KBM-7 (cell line): ENCODE measurements around the gene RHOT1.
"Not testable (repeated sequence)": the region's sequence is repeated elsewhere in the genome, so short reads cannot be mapped to it uniquely, and the experiment has no call there.

ENCODE experiments used
- DNase-seq: peaks from one replicate; pipeline ENCODE4 v3.0.0-alpha.2; 2015
- in situ Hi-C: fragments of 300-500 bp; cut with MboI; formaldehyde crosslinking; loops from 2 replicates; pipeline ENCODE4 v1.14.3; 2020; ENCODE audit warnings: low sequenced_read_pairs, low pct_unique_long_range_greater_than_20kb, mixed read lengths

Gene RHOT1

DNA sequence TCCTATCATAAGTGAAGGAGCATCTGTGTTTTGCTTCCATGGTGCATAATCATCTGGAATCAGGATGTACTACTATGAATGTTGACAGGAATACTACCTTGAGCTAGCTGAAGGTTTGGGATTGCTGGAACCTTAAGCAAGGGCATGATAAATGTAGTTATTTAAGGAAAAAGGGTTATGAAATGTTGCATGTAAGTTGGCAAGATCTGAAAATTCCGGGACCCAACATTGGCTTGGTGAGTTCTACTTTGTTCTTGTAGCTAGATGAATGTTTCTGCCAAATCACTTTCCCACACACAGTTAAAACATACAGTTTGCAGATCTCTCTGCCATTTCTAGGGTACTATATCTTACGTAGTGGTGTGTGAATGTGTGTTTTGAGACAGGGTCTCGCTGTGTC, 13.6 kb downstream of the RHOT1 start:
- DNase-seq, result no peak
- in situ Hi-C loops, result no loop called here

DNA sequence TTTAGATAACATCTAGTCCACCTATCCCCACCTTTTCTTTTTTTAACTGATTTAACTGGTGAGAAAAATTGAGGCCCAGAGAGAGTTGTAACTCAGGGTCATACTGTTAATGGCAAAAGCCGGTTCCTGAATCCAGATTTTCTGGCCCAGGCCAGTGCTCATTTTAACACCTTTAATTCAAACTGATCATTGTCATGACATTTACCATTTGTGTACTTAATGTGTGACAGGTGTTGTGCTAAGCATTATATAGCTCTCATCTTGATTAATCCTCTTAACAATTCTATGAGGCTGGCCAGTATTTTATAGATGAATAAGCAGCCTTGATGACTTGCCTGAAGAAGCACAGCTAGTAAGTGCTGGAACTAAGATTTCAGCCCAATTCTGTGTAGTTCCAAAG, 14.4 kb downstream of the RHOT1 start:
- no peak for DNase-seq
- in situ Hi-C loops, result no loop called here

DNA sequence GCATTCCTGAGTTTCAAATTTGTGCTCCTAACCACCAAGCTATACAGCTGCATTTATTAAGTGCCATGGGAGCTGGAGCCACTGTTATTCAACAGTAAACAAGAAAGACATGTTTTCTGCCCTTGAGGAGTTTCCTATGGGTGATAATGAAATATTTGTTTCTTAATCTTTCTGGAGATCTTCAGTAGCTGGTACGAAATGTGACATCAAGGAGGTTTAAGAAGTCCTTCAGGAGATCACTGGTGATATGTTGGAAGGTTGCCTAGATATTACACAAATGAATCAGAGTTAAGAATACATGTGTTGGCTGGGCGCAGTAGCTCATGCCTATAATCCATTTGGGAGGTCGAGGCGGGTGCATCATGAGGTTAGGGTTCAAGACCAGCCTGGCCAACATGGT, 14.9 kb downstream of the RHOT1 start:
- no peak for DNase-seq
- in situ Hi-C loops, result no loop called here

DNA sequence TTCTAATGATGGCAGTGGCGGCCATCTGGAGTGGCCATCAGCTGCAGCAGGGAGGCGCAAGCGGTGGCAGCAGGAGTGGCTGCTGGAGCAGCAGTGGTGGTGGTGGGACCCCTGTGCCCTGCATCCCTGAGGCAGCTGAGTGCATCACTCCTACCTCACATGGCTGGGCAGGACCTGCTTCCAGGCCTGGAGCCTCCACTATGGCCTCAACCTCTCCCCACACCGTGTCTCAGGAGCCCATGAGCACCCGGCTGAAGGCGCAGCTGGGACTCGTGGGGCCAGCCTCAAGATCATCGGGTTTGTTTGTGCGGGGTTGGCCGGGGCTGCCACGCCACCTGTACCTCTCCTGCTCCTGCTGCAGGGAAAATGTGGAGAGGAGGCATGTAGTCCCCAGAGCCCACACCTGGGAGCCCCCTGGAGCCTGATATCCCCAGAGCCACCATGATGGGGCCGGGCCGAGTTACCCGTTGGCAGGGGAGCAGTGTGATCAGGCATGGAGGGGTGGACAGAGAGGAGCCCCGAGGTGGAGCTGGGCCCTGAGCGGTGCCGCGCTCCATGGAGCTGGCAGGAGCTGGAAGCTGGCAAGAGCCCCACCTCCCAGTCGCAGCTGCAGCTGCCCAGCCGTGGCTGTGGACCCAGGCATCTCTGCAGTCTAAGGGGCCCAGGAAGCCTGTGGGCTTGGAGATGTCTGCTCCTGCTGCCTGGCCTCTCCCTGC, 16.7 kb downstream of the RHOT1 start:
- no peak for DNase-seq
- in situ Hi-C loops, result no loop called here

DNA sequence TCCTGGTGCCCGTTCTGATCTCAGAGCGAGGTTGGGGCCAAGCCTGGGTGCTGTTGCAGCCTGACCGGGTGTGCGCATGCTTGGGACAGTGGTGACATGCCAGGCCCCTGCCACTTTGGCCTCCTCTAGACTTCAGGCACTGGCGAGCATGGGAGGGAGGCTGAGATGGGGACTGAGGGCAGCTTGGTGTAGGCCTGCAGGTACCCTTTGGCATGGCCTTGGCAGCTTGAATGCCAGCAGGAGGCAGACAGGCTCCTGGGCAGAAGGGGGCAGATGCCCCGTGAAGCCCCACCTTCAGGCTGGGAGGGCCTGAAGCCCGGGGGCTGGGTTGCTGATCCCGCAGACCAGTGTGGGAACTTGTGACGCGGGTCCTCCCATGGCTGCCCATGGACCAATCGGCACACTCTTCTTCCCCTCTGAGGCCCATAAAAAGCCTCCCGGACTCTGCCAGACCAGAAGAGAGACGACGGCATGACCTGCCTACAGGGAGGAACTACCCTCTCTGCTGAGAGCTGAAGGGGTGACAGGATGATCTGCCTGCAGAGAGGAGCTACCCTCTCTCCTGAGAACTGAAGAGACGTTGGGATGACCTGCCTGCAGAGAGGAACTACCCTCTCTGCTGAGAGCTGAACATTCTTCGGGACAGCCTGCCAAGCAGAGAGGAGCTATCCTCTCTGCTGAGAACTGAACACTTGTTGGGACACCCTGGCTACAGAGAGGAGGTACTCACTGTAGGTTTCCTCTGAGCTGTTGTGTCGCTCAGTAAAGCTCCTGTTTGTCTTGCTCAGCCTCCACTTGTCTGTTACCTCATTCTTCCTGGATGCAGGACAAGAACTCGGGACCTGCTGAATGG, 17.5 kb downstream of the RHOT1 start:
- DNase-seq, result no peak
- in situ Hi-C loops, result no loop called here

DNA sequence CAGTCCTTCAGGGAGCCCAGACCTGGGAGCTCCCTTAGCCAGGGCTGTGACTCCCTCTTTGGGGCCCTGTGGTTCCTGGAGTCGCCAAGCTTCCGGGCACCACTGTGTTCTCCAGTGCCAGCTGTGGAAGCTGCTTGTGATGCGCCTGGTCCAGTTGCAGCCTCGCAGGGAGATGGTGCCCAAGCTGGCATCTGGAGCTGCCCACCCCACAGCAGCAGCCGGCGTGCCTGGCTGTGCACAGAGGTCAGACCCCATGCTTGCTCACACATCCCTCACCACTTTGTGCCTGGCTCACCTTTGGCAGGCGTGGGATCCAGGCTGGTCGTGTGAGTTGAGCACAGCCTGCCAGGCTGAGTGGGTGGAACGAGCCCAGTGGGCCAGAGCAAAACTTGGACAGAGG, 18.2 kb downstream of the RHOT1 start:
- DNase-seq, result no peak
- in situ Hi-C loops, result no loop called here

DNA sequence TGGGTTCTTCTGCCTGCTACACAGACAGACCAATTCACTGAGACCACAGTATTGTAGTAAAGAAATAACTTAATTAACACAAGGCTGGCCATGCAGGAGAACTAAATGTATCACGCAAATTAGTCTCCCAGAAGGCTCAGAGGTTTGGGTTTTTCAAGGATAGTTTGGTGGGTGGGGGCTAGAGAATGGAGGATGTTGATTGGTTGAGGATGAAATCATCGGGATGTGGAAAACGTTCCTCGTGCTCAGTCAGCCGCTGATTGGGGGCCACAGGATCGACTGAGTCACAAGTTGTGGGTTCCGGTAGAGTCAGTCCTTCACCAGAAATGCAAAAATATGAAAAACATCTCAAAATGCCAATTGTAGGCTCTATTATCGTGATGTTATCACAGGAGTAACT, 18.7 kb downstream of the RHOT1 start:
- no peak for DNase-seq
- in situ Hi-C loops, result no loop called here

DNA sequence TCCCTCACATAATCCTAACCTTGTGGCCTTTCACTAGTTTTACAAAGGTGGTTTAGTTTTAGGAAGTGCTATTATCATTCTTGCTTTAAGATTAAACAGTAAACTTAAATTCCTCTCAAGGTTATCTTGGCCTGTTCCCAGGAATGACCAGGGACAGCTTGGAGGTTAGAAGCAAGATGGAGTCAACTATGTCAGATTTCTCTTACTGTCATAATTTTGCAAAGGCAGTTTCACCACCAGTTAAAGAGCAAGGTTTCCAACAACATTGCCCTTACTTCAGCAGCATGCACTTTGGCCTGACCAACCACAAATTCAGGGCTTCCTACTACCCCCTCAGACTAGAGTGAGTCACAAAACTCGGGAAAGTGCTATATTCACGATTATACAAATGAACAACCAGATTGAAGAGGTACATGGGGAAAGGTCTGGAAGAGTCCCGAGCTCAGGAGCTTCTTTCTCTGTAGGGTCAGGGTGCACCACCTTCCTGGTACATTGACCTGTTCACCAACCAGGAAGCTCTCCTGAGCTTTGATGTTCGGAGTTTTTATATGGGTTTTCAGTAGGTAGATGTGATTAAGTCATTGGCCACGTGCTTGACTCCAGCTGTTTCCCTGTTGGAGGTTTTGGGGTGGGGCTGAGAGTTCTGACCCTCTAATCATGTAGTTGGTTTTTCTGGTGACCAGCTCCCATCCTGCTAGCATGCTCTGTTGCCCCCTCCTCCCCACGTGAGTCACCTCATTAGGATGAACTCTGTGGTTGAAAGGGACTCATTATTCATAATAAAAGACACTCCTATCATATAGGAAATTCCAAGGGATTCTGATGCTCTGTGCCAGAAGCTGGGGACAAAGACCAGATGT, 19.4 kb downstream of the RHOT1 start:
- in situ Hi-C loops, result no loop called here
- no peak for DNase-seq

DNA sequence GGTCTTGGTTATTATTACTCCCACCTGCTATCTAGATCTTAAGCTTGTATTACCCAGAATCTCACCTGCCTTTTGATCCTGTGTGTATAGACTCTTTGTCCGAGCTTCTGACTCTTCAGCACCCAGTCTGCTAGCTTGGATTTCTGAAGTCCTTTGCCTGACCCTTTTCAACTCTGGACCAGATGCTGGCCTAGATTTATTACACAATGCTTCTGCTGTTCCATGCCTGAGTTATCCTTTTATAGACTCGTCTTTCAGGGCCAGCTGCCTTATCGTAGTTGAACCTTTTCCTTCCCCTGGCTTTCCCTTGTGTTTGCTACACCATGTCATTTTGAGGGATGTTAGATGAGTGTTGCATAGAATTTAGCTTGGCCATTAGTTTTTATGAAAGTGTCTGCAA, 32.6 kb downstream of the RHOT1 start:
- in situ Hi-C loops, result no loop called here
- no peak for DNase-seq

DNA sequence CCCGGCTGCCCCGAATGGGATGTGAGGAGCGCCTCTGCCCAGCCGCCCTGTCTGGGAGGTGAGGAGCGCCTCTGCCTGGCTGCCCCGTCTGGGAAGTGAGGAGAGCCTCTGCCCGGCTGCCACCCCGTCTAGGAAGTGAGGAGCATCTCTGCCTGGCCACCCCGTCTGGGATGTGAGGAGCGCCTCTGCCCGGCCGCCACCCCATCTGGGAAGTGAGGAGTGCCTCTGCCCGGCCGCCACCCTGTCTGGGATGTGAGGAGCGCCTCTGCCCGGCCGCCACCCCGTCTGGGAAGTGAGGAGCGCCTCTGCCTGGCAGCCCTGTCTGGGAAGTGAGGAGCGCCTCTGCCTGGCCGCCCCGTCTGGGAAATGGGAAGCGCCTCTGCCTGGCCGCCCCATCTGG, 36.4 kb downstream of the RHOT1 start:
- DNase-seq, in situ Hi-C loops: not testable (repeated sequence)

DNA sequence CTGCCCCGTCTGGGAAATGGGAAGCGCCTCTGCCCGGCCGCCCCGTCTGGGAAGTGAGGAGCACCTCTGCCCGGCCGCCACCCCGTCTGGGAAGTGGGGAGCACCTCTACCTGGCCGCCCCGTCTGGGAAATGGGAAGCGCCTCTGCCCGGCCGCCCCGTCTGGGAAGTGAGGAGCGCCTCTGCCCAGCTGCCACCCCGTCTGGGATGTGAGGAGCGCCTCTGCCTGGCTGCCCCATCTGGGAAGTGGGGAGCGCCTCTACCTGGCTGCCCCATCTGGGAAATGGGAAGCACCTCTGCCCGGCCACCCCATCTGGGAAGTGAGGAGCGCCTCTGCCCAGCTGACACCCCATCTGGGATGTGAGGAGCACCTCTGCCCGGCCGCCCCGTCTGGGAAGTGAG, 36.8 kb downstream of the RHOT1 start:
- DNase-seq, in situ Hi-C loops: not testable (repeated sequence)

DNA sequence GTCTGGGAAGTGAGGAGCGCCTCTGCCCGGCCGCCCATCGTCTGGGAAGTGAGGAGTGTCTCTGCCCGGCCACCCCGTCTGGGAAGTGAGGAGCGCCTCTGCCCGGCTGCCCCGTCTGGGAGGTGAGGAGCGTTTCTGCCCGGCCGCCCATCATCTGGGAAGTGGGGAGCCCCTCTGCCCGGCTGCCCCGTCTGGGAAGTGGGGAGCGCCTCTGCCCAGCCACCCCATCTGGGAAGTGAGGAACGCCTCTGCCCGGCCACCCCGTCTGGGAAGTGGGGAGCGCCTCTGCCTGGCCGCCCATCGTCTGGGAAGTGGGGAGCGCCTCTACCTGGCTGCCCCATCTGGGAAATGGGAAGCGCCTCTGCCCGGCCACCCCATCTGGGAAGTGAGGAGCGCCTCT, 37.2 kb downstream of the RHOT1 start:
- in situ Hi-C loops, result not testable (repeated sequence)

DNA sequence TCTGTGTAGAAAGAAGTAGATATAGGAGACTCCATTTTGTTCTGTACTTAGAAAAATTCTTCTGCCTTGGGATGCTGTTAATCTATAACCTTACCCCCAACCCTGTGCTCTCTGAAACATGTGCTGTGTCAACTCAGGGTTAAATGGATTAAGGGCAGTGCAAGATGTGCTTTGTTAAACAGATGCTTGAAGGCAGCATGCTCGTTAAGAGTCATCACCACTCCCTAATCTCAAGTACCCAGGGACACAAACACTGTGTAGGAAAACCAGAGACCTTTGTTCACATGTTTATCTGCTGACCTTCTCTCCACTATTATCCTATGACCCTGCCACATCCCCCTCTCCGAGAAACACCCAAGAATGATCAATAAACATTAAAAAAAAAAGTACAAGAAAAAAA, 38.0 kb downstream of the RHOT1 start:
- in situ Hi-C loops, DNase-seq: not testable (repeated sequence)

More for the DNA sequence above, 37.2 kb downstream of the RHOT1 start:
- not testable (repeated sequence) for DNase-seq

DNA sequence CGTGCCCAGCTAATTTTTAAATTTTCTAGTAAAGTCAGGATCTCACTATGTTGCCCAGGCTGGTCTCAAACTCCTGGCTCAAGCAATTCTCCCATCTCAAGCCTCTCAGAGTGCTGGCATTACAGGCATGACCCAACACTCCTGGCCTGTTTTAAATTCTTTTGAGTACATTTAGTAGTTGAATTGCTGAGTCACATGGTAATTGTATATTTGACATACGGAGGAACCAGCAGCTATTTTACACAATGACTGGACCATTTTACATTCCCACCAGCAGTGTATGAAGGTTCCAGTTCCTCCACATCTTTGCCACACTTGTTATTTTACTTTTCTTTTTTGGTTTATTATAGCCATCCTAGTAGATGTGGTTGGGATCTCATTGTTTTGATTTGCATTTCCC, 43.6 kb downstream of the RHOT1 start:
- in situ Hi-C loops, result no loop called here
- DNase-seq, result no peak

DNA sequence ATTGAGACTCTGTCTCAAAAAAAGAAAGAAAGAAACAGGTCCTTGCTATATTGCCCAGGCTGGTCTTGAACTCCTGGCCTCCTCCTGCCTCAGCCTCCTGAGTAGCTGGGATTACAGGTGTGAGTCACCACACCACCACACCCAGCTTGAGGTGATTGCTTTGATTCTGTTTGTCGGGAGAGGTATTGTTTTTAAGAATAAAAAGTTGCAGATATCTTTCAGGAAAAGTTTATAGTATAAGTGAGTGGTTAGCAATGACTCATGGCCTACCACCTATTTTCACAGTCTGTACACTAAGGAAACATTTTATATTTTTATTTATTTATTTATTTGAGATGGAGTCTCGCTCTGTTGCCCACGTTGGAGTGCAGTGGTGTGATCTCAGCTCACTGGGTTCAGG, 45.0 kb downstream of the RHOT1 start:
- in situ Hi-C loops, result no loop called here
- DNase-seq, result no peak

DNA sequence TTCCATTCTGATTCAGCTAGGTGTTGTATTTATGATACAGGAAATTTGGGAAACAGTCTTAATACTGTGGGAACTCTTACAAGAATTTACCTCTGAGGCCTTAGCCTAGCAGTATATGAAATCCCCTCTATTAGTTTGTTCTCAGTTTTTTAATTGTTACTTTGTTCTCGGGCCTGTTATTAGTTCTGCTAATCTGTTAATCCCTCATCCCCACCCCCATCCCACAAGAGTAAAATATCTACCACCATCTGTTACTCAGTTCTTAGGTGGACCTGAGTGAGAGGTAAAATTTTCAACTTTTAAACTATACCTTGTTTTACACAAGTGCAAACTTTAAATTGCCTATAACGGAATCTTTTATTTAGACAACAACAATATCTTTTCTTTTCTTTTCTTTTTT, 47.0 kb downstream of the RHOT1 start:
- in situ Hi-C loops, result no loop called here
- DNase-seq, result no peak

DNA sequence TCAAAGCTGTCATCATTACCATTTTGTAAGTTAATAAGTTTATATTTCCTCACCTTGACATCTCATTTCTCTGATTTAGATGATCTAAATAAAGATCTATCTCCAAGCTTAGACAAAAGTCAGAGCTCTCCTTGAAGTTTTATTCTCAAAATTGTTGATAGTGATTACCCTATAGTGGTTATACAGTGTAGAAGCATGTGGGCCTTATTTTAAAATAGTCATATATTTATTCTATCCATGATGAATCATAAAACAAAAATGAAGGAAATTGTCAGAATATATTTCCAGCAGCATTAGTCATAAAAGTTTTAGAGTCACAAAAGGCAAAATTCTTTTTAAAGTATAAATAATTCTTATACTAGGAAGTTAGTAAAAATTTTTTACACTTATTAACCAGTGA, 49.0 kb downstream of the RHOT1 start:
- no peak for DNase-seq
- in situ Hi-C loops, result no loop called here

DNA sequence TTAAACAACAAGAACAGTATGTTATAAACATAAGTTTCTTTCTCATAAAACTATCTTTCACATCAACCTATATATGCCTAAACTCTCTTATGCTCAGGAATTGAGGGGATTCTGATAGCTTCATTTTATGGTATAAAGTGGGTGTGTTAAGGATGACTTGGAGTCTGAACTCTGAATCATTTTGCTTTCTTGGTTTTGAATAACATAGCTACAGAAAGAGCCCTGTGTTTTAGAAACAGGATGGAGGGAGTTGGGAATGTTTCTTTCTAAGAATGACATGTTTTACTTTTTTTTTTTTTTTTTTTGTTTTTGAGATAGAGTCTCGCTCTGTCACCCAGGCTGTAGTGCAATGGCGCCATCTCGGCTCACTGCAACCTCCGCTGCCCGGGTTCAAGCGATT, 50.1 kb downstream of the RHOT1 start:
- DNase-seq, result no peak
- in situ Hi-C loops, result no loop called here

DNA sequence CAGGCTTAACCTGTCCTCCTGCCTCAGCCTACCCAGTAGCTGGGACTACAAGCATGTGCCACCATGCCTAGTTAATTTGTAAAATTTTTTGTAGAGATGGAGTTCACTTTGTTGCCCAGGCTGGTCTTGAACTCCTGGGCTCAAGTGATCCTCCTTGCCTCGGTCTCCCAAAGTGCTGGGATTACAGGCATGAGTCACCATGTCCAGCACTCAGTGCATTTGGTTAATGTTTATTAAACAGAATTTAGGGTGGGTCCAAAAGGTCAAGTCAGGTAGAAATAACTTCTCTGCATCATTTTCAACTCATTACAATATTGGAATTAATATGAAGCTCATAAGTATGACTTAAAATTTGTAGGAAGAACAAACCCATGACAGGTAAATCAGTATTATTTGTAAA, 55.7 kb downstream of the RHOT1 start:
- no peak for DNase-seq
- in situ Hi-C loops, result no loop called here

DNA sequence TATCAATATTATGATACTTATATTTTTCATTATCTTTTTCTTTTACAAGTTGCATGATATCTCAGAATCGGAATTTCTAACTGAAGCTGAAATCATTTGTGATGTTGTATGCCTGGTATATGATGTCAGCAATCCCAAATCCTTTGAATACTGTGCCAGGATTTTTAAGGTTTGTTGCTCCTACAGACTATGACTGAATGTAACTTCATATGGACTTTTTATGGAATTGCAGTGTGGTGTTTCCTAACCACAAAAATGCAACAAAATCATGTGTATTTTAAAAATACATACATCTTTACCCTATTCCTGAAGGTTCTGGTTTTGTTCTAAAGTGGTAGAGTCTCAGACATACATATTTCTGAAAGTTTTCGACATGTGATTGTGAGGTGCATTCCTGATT, 64.6 kb downstream of the RHOT1 start:
- DNase-seq, result no peak
- in situ Hi-C loops, result no loop called here
